GM19193 (cell line): ENCODE results near the gene ME3.

Source experiments
- POLR2A ChIP-seq: IDR thresholded peaks from 4 replicates; pipeline ENCODE4 v1.6.1; 2011; ENCODE audit not compliant: insufficient read depth, insufficient read length; ENCODE audit errors: extremely low read depth

ME3 gene

DNA sequence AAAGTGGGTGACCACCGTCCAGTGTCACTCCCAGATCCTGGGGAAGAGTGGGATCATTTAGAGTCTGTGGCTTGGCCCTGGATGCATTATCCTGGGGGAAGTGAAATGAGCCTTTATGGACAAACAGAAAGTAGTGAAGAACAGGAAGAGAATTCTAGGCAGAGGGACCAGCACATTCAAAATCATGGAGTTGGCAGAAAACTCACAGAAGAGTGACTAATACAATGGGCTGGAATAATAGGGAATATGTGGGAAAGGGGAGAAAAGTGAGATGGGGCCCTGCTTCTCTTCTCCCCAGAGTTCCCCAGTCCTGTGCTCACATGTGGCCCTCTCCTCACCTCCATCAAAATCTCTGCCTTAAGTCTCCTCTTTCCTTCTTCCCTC, 213.4 kb downstream of the ME3 start:
- no peak for TF ChIP-seq POLR2A

DNA sequence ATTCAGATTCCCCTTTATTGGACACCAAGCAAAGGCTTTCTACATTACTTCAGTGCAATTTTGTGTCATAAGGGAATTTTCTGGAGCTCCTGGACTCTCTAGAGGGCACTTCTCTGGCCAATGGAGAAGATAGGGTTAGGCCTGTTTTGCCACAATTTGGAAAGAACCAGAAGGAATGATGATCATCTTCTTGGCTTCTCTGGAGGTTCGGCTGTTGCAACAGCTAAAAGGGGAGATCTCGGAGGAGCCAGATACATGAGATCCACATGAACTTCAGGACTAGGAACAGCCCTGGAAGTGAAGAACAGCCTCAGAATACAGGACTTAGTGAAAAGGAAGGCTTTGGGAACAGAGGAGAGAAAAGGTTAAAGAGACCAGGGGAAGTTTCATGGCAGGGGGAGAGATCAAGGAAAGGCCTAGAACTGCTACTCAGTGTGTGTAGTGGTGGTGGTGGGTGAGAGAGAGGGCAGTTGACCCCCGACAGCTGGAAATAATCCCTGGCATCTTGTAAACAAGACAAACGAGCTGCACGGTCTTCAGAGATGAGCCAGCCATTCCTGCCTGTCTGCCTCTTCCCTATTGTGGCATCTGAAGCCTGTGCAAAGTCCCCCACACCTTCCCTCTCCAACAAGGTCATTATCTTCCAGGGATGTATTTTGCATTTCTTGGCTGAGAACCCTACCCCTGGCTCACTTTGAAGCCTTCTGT, 214.0 kb downstream of the ME3 start:
- TF ChIP-seq POLR2A, result no peak

DNA sequence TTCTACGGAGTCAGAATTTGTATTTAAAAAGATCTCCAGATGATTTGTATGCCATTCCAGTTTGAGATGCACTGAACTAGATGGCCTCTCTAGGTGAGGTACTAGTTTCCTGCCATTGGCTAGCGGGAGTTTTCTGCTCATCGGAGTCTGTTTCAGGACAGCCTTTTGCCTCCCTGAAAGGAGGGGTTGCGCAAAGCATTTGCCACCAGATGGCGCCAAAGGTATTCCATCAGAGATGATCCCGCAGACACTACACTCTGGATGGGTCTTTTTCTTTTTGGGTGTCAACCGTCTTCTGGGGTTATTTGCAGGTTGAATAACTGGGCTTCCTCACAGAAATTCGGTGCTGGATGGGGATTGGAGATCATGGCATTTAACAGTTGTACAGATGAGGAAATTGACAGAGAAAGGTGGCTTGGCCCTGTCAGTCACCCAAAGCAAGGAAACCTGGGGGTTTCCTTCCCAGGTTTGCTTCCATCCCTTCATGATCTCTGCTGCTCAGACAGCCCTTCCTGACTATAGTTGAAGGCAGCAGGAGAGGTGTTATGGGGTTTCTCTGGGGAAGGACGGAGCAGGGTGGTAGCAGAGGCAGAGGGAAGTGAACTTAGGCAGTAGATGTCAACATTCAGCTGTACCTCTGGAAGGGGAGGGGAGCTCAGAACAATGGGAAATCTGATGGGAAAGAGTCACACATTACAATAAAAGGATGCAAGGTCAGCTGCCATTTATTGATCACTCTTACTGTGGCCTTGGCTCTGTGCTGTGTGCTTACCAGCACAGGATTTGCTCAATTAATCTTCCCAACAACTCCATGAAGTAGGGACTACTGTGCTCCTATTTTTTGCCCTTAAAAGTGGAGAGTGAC, 216.1 kb downstream of the ME3 start:
- TF ChIP-seq POLR2A, result no peak

DNA sequence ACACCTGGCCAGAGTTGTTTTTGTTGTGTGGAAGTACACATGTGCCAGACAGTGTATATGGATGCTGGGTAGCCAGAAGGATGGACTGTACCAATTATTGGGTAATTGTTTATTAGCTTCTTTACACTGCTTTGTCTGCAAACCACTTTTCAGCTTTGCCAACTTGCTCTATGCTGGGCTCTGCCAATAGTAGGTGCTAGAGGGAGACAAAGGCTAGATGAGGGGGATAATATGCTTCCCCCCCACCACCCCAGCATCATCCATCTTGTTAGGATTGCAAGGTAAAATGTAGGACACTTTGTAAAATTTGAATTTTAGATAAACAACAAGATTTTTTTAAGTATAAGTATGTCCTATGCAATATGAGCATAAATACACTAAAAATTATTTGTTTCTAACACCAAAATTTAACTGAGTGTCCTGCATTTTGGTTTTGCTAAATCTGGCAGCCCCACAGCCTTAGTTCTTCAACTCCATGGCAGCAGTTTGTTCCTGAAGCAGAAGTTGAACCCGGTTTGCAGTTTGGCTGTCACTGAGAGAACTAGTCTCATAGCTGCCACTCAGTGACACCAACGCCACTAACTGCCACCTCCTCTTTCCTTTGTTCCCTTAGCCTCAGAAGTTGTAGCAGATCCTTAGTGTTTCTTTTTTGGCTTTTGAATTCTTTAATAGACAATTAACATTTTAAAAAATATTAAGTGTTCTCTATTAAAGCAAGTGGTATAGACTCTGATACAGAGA, 219.0 kb downstream of the ME3 start:
- no peak for TF ChIP-seq POLR2A

DNA sequence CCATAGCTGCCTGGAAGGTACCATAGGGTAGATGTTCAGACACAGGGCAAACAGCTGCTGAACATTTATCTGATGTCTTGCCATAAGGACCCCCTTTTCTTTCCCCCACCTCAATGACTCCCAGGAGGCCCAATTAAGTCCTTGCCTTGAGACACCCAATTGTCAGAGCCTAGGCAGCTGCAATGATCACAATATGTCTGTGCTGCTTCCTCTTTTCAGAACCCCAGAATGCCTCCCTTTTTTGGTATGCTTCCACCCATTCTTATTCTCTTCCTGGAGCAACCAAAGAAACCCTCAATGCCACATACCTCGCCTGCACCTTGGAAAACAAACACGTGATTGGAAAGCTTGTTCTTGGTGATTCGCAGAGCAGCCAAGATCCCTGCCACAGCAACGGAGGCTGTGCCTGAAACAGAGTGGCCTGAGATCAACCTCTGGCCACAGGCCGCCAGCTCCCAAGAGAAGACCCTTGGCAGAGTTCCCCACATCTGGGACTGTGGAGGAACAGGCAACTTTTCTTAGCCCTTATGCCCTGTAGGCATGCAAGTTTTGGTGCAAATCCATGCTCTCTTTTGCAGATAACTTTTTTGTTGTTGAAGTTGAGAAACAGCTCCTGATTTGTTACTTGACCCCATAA, 222.3 kb downstream of the ME3 start:
- TF ChIP-seq POLR2A, result no peak

DNA sequence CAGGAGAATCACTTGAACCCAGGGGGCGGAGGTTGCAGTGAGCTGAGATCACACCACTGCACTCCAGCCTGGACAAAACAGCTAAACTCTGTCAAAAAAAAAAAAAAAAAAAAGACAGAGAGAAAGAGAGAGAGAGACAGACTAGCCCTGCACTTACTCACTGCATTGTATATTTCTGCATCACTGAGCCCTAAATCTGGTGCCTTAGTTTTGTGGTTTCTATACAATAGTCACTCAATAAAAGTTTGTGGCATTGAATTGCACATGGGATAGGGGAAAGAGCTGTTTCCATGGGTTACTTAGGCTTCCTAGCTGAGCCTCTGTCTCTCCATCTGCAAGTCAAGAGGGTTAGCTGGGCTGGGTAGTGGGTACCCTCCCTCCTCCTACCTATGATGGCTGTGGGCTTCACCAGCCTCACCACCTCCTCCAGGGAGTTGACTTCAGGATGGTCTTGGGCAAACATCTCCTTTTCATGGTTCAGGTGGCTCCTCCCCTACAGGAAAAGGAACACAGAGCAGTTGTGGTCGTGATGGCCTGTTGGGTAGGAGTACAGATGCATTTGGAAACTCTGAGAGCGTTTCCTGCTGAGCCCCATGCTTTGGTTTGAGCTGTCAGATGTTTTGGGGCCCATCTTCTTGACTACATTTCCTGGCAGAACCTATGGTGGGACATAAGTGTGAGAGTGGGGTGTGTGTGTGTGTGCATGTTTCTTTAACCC, 224.5 kb downstream of the ME3 start:
- no peak for TF ChIP-seq POLR2A

DNA sequence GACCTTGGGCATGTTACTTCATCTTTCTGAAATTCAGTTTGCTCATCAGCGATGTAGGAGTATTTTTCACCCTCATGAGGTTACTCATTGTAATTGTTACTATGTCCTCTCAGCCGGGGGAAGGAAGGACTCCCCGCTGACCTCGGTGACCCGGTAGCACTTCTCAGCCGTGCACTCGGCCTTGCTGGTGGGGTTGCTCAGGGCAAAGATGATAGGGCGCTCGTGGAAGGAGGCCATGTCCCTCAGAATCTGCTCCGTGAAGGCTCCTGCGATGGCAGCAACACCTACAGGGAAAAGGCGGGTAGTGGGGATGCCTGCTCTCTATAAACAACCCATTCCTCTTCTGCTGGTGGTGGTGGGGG, 225.5 kb downstream of the ME3 start:
- no peak for TF ChIP-seq POLR2A

DNA sequence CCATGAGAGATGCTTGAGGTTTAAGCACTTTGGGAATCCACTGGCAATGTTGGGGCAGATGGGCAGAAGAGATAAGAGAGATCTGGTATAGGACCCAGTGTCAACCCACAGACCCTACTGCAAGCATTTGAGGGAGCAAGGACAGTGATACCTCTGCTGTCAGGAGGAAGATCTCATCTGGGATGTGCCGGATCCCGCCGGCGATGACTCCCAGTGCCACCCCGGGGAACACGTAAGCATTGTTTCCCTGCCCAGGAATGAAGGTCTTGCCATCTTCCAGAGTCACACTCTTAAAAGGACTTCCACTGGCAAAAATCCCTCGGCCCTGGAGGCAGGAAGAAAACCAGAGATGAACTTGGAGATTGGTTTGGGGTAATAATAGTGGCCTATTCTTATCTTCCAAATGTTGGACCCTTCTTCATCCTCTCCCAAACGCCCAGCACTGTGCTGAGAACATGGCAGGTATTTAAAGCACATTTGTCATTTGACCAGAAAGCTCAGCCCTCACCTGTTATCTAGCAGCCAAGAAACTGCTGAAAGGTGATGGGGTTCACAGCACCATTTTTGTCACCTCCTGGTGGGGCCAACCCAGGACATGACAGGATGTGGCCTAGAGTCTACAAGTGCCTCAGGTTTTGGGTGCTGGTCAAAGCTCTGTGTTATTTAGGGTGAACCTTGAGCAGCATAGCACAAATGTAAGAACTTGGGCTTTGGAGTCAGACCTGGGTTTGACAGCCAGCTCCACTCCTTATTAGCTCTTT, 226.1 kb downstream of the ME3 start:
- no peak for TF ChIP-seq POLR2A

DNA sequence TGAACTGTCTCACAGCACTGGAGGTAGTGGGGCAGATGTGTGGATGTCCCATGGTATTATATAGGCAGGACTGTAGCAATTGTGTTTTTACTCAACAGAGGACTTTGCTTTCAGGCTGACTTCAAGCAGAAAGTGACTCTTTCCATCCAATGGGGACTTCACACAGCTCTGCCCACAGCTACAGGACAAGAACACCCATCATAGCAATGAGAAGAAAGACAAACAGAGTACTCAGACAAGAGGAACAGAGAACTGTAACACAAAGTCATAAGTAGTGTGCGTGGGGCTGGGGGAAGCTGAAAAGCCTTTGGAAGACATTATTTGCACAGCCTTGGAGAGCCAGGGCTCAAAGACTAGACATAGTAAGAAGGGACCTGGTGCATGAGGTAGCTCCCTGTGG, 227.4 kb downstream of the ME3 start:
- no peak for TF ChIP-seq POLR2A

DNA sequence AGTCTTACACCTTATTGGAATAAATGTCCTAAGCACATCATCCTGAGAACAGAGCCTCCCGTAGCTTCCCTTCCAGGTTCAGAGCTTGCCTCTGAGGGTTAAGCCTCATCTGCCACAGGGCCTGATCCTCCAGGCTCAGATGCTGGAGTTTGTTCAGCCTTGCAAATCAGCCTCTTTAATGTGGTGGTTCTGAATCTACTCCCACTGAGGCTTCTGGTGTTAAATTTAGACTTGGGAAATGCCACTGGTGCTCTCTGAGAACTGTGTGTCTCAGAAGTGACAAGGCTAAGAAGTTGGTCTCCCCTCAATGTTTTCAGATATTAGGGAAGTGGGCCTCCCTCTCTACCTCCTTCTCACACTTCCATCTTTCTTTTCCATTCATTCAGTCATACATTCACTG, 229.0 kb downstream of the ME3 start:
- TF ChIP-seq POLR2A, result no peak

DNA sequence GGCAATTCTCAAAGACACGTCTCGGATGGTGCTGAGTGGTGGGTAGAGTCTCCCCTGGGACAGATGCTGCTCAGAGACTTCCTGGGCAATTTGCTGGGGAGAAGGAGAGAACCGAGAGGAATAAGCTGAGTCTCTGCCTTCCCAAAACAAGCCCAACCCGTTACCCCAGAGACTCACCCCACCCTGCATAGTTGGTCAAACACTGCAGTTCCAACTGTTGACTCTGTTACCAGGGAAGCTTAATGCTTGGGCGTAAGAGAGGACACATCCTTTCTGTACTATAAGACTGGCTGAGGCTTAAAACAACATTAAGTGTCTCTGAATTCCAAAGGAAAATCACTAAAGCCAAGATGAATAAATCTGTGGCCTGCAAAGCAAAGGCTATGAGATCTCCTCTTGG, 229.6 kb downstream of the ME3 start:
- no peak for TF ChIP-seq POLR2A

DNA sequence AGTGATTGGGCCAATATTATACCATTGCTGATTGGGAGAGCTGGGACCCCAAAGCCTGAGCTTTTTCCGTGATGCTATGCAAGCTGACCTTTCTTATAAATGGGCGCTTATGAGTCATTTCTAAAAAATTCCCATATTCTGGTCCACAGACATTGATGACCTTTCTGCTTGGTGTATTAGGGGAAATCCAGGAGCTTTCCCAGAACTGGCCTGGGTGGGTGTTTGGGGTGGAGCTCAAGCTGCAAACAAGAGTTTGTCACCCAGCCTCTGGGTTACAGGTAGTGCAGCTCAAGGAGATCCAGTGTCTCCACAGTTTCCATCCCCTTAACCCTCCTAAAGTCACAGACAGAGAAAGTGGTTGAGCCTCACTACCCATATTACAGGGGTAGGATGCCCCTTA, 230.0 kb downstream of the ME3 start:
- TF ChIP-seq POLR2A, result no peak

DNA sequence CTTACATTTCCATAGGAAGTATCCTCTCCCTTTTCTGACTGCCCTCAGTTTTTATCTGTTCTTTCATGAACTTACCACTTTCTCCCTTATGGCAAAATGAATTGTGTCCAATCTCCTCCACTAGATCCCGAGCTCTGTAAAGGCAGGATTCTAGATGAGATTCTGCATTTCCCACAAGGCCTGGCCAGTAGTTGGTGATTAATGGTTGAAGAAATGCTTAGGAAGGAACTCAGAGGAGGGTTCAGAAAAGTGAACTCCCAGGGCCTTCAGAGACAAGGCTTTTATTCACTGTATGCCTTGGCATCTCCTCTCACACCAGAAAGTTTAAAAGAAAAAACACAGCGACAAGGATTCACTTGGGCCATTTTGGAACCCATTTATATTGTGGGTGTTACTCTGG, 231.6 kb downstream of the ME3 start:
- TF ChIP-seq POLR2A, result no peak

DNA sequence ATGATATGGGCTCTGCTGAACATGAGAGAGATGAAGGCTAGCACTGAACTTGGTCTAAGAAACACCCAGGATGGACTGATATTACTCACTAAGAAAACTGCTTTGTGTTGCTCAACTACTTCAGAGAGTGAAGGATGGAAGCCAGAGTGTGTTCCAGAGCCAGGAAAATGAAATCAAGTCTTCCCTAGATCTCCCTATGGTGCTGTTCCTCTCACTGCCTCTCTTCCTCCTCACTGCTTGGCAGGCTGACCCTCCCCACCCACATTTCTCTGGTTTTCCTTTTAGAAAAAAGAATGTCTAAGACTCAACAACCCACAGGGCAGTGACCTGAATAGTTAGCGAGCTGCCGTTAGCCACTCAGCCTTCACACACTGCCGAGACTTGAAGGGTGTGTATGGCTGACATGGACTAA, 232.1 kb downstream of the ME3 start:
- no peak for TF ChIP-seq POLR2A
